Endometrium (tissue), 2 donors: ENCODE results near the gene HSFY1.
"Not testable (repeated sequence)": the region's sequence is repeated elsewhere in the genome, so short reads cannot be mapped to it uniquely, and the experiment has no call there.

Experiments used
- FAIRE-seq: peaks from 2 replicates; lab custom pipeline; 2012; peaks lifted over from hg19 to GRCh38; lab: Jason Lieb, UNC
- donor health status: control.
- donor health status: control.

HSFY1 gene, protein sequence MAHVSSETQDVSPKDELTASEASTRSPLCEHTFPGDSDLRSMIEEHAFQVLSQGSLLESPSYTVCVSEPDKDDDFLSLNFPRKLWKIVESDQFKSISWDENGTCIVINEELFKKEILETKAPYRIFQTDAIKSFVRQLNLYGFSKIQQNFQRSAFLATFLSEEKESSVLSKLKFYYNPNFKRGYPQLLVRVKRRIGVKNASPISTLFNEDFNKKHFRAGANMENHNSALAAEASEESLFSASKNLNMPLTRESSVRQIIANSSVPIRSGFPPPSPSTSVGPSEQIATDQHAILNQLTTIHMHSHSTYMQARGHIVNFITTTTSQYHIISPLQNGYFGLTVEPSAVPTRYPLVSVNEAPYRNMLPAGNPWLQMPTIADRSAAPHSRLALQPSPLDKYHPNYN

DNA sequence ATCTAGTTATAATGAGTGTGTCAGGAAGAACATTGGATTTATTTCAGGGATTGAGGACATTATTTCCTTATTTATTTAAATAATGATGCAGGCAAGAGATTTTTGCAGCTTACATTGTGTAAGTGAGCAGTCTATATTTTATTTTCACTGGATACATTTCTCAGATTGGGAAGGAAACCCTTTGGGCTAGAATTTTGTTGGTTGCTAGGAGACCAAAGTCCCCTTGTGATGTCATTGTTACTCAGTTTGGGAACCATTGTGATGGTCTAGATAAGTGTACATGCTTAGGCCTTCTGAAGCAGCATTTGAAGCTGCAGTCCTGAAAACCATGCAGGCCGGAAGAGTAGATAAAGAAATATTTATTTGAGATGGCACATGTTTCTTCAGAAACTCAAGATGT lies at the start of gene HSFY1:
Gene HSFY1, plus strand, starts transcription at position 301 of the 400 bp plus-strand sequence. Its CDS starts 68 bp downstream, at position 369.
- not testable (repeated sequence) for FAIRE-seq

DNA sequence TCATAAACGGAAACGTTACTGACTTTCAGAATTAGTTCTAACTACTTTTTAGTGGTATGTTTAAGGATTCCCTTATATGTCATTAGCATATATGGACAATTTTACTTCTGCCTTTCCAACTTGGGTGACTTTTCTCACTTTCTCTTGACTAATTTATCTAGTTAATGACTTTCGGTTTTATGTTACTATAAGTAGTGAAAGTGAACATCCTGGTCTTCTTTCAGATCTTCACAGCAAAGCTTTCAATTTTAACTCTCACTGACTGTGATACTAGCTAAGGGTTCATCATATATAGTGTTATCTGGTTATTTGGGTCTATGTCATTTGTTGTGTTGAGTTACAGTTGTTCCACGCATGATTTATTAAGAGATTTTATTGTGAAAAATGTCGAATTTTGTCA lies 42.3 kb upstream of the HSFY1 start:
- FAIRE-seq, result not testable (repeated sequence)

DNA sequence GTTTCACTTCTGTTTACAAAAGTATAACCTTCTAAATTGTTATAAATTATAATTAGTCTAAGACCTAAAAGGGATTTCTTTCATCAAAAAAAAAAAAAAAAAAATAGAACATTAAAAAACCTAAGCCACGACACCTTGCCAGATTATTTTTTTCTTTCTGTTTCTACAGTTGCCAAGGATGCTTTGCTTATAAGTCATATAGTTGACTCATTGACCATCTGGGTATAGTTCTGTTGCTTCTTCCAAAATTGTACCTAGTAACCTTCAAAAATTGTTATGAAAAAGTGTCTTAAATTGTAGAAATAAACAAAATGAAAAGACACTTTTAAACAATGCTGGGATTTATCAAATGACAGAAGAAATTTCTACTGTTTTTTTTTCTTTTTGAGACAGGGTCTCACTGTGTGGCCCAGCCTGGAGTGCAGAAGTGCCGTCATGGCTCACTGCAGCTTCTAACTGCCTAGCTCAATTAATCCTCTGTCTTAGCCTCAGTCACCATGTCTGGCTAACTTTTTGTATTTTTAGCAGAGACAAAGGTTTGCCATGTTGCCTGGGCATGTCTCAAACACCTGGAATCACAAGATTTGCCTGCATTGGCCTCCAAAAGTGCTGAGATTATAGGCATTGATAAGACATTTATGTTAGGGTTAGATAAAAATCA lies 15.4 kb upstream of the HSFY1 start:
- FAIRE-seq, result not testable (repeated sequence)

GRCh38 chrY:18538952-18539351 lies 7.6 kb upstream of the HSFY1 start:
- not testable (repeated sequence) for FAIRE-seq

DNA sequence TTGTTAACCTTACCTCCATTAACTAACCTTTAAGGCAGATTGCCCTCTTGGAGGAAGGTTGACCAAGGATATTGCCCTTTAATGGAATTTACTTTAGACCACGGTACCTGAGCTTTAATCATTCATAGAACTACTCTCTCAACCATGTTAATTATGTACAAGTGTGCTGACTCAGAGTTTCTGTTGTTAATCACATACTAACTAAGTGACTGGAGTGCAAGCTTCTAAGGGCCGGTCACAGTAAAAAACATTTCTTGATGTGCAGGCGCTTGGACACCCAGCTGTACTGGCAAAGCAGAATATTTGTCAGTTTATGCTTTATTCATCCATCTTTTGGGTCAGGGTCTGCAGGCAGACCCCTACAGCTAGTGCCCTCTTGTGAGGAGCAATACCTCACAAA lies 6.6 kb downstream of the HSFY1 start:
- not testable (repeated sequence) for FAIRE-seq

GRCh38 chrY:18565915-18566314 lies 19.4 kb downstream of the HSFY1 start:
- not testable (repeated sequence) for FAIRE-seq
